Coronary artery (tissue), 2 donors: Measurements from ENCODE around the gene PPP6R3.

Experiments used
- DNase-seq: peaks from one replicate; pipeline ENCODE4 v3.0.0-alpha.2; 2017; ENCODE audit warnings: low spot score
- H3K27ac ChIP-seq, 2 donors: fragments of 200-600 bp; sonication (generic); one replicate each; pipeline ENCODE4 v1.5.1; 2016 to 2019
- H3K4me3 ChIP-seq: fragments of 200-600 bp; sonication (generic); 2 replicates; pipeline ENCODE4 v1.5.1; 2016; ENCODE audit warnings: mild to moderate bottlenecking, moderate library complexity
- CTCF ChIP-seq: fragments of 200-600 bp; sonication (generic); IDR thresholded peaks from one replicate; pipeline ENCODE4 v1.5.1; 2019; ENCODE audit warnings: antibody characterized with exemption

Gene PPP6R3

GRCh38 chr11:68570691-68571090 is 110.1 kb downstream of the PPP6R3 start:
- TF ChIP-seq CTCF = no peak
- no peak for DNase-seq
- H3K4me3 ChIP-seq = no peak overlapping the region
- no peak overlapping the region for H3K27ac ChIP-seq

GRCh38 chr11:68574308-68574707 is 113.8 kb downstream of the PPP6R3 start:
- no peak for TF ChIP-seq CTCF
- Histone ChIP-seq H3K4me3 (no peak overlapping the region), H3K27ac (no peak overlapping the region)
- DNase-seq = no peak

GRCh38 chr11:68575025-68575665 is 114.6 kb downstream of the PPP6R3 start:
- DNase-seq = no peak
- no peak for TF ChIP-seq CTCF
- H3K27ac ChIP-seq = no peak overlapping the region
- no peak overlapping the region for H3K4me3 ChIP-seq

GRCh38 chr11:68579455-68579854 is 118.9 kb downstream of the PPP6R3 start:
- no peak for DNase-seq
- H3K27ac ChIP-seq = no peak overlapping the region
- no peak for TF ChIP-seq CTCF
- H3K4me3 ChIP-seq = no peak overlapping the region

GRCh38 chr11:68581439-68581838 is 120.9 kb downstream of the PPP6R3 start:
- no peak overlapping the region for H3K4me3 ChIP-seq
- peak overlapping the region; percentile 11 to 73 for H3K27ac ChIP-seq
- DNase-seq = no peak
- TF ChIP-seq CTCF = no peak

GRCh38 chr11:68581901-68582300 is 121.3 kb downstream of the PPP6R3 start:
- H3K27ac ChIP-seq = peak overlapping the region; percentile 11 to 73
- no peak for DNase-seq
- H3K4me3 ChIP-seq = peak overlapping the region; percentile 36
- TF ChIP-seq CTCF = no peak

- no peak for DNase-seq
- peak overlapping the region; percentile 36 for H3K4me3 ChIP-seq
- TF ChIP-seq CTCF = no peak
- peak overlapping the region; percentile 11 to 73 for H3K27ac ChIP-seq
These were observed 122.0 kb downstream of the PPP6R3 start for GRCh38 chr11:68582416-68583040.
